22Rv1 (cell line): ENCODE results near the gene ATP2A3.

Experiments
- ZFX ChIP-seq: fragments of 450-650 bp; IDR thresholded peaks from 2 replicates; pipeline ENCODE4 v1.6.1; 2017; ENCODE audit warnings: antibody characterized with exemption, borderline replicate concordance
- TF ChIP-seq, protein P1 (sequence below): fragments of 450-650 bp; IDR thresholded peaks from 2 replicates; pipeline ENCODE4 v1.5.1; 2017; ENCODE audit warnings: mild to moderate bottlenecking

DNA sequence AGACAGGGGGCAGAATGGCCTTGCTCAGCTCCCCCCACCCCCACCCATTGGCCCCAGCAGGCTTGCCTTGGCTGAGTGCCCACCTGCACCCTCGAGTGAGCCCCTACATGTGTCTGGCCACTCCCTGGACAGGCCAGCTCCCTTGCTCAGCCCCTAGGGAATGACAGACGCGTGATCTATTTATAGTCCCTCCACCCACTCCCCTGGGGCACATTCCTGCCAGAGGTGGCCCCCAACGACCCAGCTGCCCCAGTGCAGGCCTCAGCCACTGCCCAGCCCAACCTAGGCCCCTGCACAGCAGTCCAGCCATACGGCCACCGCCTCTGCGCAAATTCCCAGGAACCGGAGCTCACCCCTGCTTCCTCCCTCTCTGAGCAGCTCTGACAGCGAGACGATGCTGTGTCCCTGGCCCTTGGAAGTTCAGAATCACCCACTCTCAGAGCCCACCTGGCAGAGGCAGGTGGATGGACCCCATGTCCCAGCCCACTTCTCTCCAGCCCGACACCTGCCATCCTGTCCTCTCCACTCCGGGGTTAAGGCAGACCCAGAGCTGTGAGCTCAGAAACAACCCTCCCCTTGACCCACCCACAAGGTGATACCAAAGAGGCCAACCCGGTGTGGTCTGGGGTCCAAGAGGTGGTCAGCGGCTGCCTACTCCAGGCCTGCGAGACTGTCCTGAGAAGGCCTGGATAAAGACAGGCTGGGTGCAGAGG lies 36.5 kb downstream of the ATP2A3 start:
- TF ChIP-seq, protein P1, sequence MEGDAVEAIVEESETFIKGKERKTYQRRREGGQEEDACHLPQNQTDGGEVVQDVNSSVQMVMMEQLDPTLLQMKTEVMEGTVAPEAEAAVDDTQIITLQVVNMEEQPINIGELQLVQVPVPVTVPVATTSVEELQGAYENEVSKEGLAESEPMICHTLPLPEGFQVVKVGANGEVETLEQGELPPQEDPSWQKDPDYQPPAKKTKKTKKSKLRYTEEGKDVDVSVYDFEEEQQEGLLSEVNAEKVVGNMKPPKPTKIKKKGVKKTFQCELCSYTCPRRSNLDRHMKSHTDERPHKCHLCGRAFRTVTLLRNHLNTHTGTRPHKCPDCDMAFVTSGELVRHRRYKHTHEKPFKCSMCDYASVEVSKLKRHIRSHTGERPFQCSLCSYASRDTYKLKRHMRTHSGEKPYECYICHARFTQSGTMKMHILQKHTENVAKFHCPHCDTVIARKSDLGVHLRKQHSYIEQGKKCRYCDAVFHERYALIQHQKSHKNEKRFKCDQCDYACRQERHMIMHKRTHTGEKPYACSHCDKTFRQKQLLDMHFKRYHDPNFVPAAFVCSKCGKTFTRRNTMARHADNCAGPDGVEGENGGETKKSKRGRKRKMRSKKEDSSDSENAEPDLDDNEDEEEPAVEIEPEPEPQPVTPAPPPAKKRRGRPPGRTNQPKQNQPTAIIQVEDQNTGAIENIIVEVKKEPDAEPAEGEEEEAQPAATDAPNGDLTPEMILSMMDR, result no peak
- no peak for TF ChIP-seq ZFX
